GM21529 (cell line): ENCODE results near the gene PTPRM.

Experiments used
- ATAC-seq: cut with Tn5 transposase; IDR thresholded peaks from one replicate; pipeline ENCODE4 v1.9.1; 2021; ENCODE audit not compliant: unreplicated experiment

Gene PTPRM

GRCh38 chr18:8403713-8404112, 836.6 kb downstream of the PTPRM start:
- no peak for ATAC-seq

- no peak for ATAC-seq
These were observed 839.2 kb downstream of the PTPRM start for GRCh38 chr18:8406186-8406867.

GRCh38 chr18:8406868-8407250, 839.7 kb downstream of the PTPRM start:
- ATAC-seq: no peak

GRCh38 chr18:8409151-8409550, 842.0 kb downstream of the PTPRM start:
- no peak for ATAC-seq

- no peak for ATAC-seq
These were observed 844.4 kb downstream of the PTPRM start for GRCh38 chr18:8411492-8411891.

- ATAC-seq: no peak
These were observed 845.0 kb downstream of the PTPRM start for GRCh38 chr18:8412117-8412516.

- no peak for ATAC-seq
These were observed 846.1 kb downstream of the PTPRM start for GRCh38 chr18:8413189-8413588.

- no peak for ATAC-seq
These were observed 846.6 kb downstream of the PTPRM start for GRCh38 chr18:8413751-8414150.

GRCh38 chr18:8416212-8417019, 849.3 kb downstream of the PTPRM start:
- no peak for ATAC-seq

GRCh38 chr18:8422391-8422790, 855.3 kb downstream of the PTPRM start:
- no peak for ATAC-seq

- ATAC-seq: no peak
These were observed 856.0 kb downstream of the PTPRM start for GRCh38 chr18:8423051-8423557.

- ATAC-seq: no peak
These were observed 857.4 kb downstream of the PTPRM start for GRCh38 chr18:8424481-8424880.

- no peak for ATAC-seq
These were observed 858.0 kb downstream of the PTPRM start for GRCh38 chr18:8424917-8425725.

- no peak for ATAC-seq
These were observed 859.3 kb downstream of the PTPRM start for GRCh38 chr18:8426401-8426800.

GRCh38 chr18:8427339-8427738, 860.2 kb downstream of the PTPRM start:
- ATAC-seq: no peak

- ATAC-seq: no peak
These were observed 861.8 kb downstream of the PTPRM start for GRCh38 chr18:8428951-8429350.

- no peak for ATAC-seq
These were observed 863.9 kb downstream of the PTPRM start for GRCh38 chr18:8431036-8431435.

GRCh38 chr18:8433323-8433722, 866.2 kb downstream of the PTPRM start:
- no peak for ATAC-seq

GRCh38 chr18:8433771-8434170, 866.7 kb downstream of the PTPRM start:
- no peak for ATAC-seq

- ATAC-seq: no peak
These were observed 868.3 kb downstream of the PTPRM start for GRCh38 chr18:8435376-8435775.

- ATAC-seq: no peak
These were observed 871.9 kb downstream of the PTPRM start for GRCh38 chr18:8439055-8439454.
